Uterus (tissue), 4 donors: ENCODE measurements around the gene HOXB4. TPM values are rescaled to one million over a fixed set of nuclear protein-coding genes. Genes with fewer than 3 reads are reported as not detected.

Experiments used
- DNase-seq, 2 donors: peaks; one replicate each; pipeline ENCODE4 v3.0.0-alpha.2; 2019 to 2020
- H3K27ac ChIP-seq, 2 donors: fragments of 200-600 bp; sonication (generic); 1 replicate in 1 of 2; 2 replicates in 1 of 2; pipeline ENCODE4 v1.5.1; 2016 to 2018
- H3K27me3 ChIP-seq, 2 donors: fragments of 200-600 bp; sonication (generic); one replicate each; pipeline ENCODE4 v1.5.1; 2018 to 2019; ENCODE audit warnings: control low read depth in 1 of 2
- H3K36me3 ChIP-seq, 2 donors: fragments of 200-600 bp; sonication (generic); one replicate each; pipeline ENCODE4 v1.5.1; 2019; ENCODE audit warnings: control low read depth in 1 of 2
- H3K4me1 ChIP-seq, 2 donors: fragments of 200-600 bp; sonication (generic); one replicate each; pipeline ENCODE4 v1.5.1; 2018 to 2019; ENCODE audit warnings: control low read depth in 1 of 2
- H3K4me3 ChIP-seq, 2 donors: fragments of 200-600 bp; sonication (generic); 1 replicate in 1 of 2; 2 replicates in 1 of 2; pipeline ENCODE4 v1.5.1; 2018 to 2019; ENCODE audit warnings: mild to moderate bottlenecking in 1 of 2
- H3K9me3 ChIP-seq, 2 donors: fragments of 200-600 bp; sonication (generic); one replicate each; pipeline ENCODE4 v1.5.1; 2019; ENCODE audit warnings: control low read depth in 1 of 2
- POLR2A ChIP-seq, 2 donors: fragments of 450-650 bp; IDR thresholded peaks; one replicate each; pipeline ENCODE4 v1.6.1; 2016; ENCODE audit warnings: antibody characterized with exemption in 2 of 2, mild to moderate bottlenecking in 1 of 2, moderate library complexity in 1 of 2
- intact Hi-C: fragments of 100-400 bp; cut with DNase I; formaldehyde crosslinking; loops from one replicate; pipeline ENCODE4 v1.15.1; 2023; ENCODE audit warnings: low total_unique reads
- total RNA-seq, 4 donors: library from RNA; depleted of rRNA in 3 of 4; stranded (reverse); fragments of >200 nt in 3 of 4; gene quantifications; one replicate each; pipeline versions ENCODE4 v1.1.0 to v1.2.4, GENCODE V29; 2014 to 2023
- TF ChIP-seq, protein P1 (sequence below), 4 experiments: fragments of 200-600 bp in 2 of 4; fragments of 450-650 bp in 2 of 4; sonication (generic) in 2 of 4; IDR thresholded peaks; one replicate each; pipeline ENCODE4 v1.5.1; 2016 to 2019; ENCODE audit warnings: antibody characterized with exemption in 4 of 4, mild to moderate bottlenecking in 2 of 4, moderate library complexity in 1 of 4
- donor health status: DM: yes; HTN: yes; CAD: no.

The HOXB4 gene
- total RNA-seq, 4 donors from 2014 or later: 0.88 to 6.9 (median 5.5) TPM; not detected in 1

DNA sequence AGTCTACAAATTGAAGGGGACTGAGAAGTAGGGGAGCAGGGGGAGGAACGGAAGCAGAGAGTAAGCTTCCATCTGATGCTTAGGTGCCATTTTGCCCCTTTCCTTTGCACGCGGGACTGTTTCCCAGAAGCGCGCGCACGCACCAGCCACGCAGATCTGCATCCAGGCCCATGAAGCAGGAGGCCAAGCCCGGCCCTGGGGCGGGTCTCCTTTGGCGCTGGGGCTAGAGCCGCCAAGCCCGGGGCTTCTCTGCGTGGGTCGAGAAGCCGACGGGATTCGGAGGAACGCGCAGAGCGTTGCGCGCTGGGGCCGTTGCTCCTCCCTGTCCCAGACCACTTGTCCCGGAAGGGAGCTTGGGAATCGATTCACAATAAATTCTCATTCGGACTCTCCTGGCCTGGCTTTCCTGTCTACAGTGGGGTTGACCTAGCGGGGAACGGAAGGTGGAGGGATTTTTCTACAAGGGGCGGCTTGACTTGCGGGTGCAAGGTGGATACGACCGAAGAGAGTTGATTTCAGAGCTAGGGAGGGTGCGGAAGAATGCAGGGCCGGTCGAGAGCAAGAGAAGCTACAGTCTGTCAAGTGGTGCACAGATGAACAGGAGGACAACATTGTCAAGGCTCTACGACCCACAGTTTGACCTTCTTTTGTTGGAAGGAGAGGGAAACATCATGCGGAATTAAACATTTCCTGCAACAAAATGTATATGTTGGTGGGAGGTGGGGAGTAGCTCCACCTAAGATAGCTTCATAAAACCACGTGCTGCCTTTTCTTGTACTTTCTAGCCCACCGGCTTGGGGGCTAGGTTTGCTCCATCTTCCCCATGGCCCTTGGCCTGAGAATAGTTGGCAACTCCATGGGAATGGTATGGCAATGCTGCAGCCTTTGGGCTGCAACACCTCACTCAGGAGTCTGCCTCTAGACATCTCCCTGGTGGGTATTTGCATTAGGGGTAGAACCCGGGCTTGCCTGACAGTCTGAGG lies 43.6 kb upstream of the HOXB4 start:
- H3K27me3 ChIP-seq: peaks cover 23 to 72% of the 10 kb centered on the region in 2 donors
- peaks cover 0 to 15% of the 10 kb centered on the region in 2 donors for H3K4me1 ChIP-seq
- no peaks in the 10 kb centered on the region for H3K36me3 ChIP-seq
- intact Hi-C loops: no loop called here
- H3K27ac ChIP-seq: no peak overlapping the region
- no peak overlapping the region for H3K4me3 ChIP-seq
- no peaks in the 10 kb centered on the region for H3K9me3 ChIP-seq
- DNase-seq: no peak
- no peak for TF ChIP-seq POLR2A (IDR thresholded peaks at IDR 0.05)
- TF ChIP-seq, protein P1, sequence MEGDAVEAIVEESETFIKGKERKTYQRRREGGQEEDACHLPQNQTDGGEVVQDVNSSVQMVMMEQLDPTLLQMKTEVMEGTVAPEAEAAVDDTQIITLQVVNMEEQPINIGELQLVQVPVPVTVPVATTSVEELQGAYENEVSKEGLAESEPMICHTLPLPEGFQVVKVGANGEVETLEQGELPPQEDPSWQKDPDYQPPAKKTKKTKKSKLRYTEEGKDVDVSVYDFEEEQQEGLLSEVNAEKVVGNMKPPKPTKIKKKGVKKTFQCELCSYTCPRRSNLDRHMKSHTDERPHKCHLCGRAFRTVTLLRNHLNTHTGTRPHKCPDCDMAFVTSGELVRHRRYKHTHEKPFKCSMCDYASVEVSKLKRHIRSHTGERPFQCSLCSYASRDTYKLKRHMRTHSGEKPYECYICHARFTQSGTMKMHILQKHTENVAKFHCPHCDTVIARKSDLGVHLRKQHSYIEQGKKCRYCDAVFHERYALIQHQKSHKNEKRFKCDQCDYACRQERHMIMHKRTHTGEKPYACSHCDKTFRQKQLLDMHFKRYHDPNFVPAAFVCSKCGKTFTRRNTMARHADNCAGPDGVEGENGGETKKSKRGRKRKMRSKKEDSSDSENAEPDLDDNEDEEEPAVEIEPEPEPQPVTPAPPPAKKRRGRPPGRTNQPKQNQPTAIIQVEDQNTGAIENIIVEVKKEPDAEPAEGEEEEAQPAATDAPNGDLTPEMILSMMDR (IDR thresholded peaks at IDR 0.05): no peak

DNA sequence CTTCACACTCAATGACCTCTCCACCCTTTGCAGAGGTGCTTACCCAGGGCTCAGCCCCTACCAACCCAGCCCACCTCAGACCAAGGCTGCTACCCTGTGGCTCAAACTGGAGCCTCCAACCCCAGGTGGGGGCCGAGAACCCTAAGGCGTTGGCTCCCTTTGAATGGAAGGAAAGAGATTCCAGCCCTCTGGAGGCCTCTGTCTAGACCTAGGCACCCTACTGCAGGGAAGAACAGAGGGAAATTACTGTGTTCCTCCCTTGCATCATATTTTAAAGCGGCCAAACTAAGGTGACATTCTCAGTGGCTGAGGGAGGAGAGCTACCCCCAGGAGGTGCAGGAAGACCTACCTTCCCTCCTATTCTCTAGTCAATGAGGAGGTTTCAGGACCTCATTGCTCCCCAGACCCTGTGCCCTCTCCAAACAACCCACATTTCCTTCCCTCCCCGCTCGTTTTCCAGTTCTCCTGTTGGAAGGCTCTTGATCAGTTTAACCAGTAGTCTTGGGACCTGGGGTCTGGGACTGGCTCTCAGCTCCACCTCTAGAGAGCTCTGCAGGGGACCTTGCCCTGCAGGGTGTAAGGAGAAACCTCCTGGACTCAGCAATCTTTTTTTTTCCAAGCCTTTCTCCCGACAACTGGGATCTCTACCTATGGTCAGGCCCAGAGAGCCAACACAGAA lies 42.5 kb upstream of the HOXB4 start:
- H3K27me3 ChIP-seq: peaks cover 24 to 77% of the 10 kb centered on the region in 2 donors
- H3K4me3 ChIP-seq: no peak overlapping the region
- no peaks in the 10 kb centered on the region for H3K36me3 ChIP-seq
- no peaks in the 10 kb centered on the region for H3K9me3 ChIP-seq
- TF ChIP-seq, protein P1 (IDR thresholded peaks at IDR 0.05): no peak
- TF ChIP-seq POLR2A (IDR thresholded peaks at IDR 0.05): no peak
- peaks cover 0 to 11% of the 10 kb centered on the region in 2 donors for H3K4me1 ChIP-seq
- intact Hi-C loops: no loop called here
- DNase-seq: no peak
- no peak overlapping the region for H3K27ac ChIP-seq

DNA sequence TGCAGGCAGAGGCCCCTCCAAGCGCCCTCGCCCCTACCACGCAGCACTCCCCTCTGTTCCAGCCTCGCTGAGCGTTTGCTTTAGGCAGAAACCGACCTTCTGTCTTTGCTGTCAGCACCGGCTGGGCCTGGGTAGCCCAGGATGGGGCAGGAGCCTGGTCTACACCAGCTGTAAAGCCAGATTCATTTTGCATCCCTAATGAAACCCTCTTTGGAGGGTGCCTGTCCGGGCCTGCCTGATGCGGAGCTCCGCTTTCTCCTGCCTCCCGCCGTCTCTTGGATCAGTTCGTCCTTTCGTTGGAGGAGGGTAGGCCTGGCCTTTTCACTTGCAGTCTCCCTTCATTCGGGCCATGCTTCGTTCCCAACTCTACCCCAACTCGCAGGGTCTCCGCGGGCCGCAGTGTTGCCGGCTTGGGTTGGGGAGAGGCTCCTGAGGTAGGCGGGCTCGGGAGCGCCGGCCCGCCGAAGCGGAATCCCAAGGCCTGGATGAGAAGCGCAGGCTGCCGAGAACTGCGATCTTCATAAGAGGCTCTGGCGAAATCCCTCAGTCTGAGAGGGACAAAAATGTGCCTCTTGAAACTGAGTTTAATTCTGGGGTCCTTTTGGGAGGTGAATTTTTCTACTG lies 41.8 kb upstream of the HOXB4 start:
- peaks cover 0 to 4% of the 10 kb centered on the region in 2 donors for H3K4me1 ChIP-seq
- no peak overlapping the region for H3K4me3 ChIP-seq
- H3K27ac ChIP-seq: no peak overlapping the region
- TF ChIP-seq POLR2A (IDR thresholded peaks at IDR 0.05): no peak
- TF ChIP-seq, protein P1 (IDR thresholded peaks at IDR 0.05): no peak
- intact Hi-C loops: no loop called here
- no peak for DNase-seq
- H3K27me3 ChIP-seq: peaks cover 27 to 83% of the 10 kb centered on the region in 2 donors
- H3K36me3 ChIP-seq: no peaks in the 10 kb centered on the region
- no peaks in the 10 kb centered on the region for H3K9me3 ChIP-seq

DNA sequence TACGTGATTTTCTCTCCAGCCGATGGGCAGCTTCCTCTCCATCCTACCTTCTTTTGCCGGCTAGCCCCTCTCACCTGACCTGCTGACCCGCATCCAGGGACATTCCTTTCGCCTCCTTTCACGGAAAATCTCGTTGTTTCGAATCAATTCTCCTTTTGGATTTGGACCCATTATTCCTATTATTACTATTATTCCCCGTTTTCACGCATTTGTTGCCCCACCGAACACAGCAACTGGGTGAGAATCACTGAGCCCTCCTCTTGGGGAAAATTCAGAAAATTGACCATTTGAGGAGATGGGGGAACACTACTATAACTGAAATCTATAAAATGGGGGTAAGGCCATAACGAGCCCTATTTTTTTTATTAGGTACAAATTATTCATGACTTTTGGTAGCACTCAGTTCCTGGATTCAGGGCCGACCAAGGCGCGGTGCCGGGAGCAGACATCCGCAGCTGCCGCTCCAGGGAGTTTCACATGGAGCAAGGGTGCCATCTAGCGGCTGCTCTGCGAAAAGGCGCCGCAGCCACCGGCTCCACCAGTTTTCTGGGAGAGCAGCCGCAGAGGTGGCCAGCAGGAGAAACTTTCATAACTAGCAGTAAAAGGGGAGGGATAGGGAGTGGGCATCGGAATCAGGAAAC lies 40.2 kb upstream of the HOXB4 start:
- H3K27me3 ChIP-seq: peaks cover 36 to 82% of the 10 kb centered on the region in 2 donors
- no peak overlapping the region for H3K4me3 ChIP-seq
- no peaks in the 10 kb centered on the region for H3K9me3 ChIP-seq
- no peaks in the 10 kb centered on the region for H3K36me3 ChIP-seq
- peak; percentile 82 to 92 for DNase-seq
- H3K27ac ChIP-seq: no peak overlapping the region
- TF ChIP-seq, protein P1 (IDR thresholded peaks at IDR 0.05): peak; percentile 94 to 98 (median 97)
- TF ChIP-seq POLR2A (IDR thresholded peaks at IDR 0.05): no peak
- intact Hi-C loops: no loop called here
- peaks cover 0 to 1% of the 10 kb centered on the region in 2 donors for H3K4me1 ChIP-seq
